ENCODE results near the gene GNAI2.
"Not testable (repeated sequence)": the region's sequence is repeated elsewhere in the genome, so short reads cannot be mapped to it uniquely, and the experiment has no call there.

Gene GNAI2

DNA sequence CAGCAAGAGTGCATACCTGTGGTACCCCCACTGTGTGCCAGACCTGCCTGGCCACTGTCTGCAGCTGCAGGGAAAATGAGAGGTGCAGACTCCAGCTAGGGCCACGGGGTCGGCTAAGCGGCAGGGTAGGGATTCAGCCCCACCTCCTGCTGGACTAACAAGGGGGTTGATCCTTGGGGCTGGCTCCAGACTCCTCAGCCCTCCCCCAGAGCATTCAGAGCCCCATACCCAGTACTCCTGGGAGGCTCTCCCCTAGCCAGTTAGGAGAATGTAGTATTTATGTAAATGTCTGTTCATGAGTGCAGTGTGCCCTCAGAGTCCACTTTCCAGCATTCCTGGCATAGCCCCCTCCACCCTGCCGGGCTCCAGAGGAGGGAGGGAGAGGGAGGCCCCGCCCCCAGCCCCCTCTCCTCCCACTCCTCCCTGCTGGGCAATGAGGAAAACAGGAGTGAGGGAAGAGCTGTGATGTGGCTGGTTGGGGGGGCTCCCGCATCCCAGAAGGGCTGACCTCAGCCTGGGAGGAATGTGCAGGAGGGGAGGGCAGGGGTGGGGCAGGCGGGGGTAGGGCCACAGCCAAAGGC, 28.5 kb downstream of the GNAI2 start:
- peak; percentile 80 for DNase-seq (ENCODE audit: low read depth)

DNA sequence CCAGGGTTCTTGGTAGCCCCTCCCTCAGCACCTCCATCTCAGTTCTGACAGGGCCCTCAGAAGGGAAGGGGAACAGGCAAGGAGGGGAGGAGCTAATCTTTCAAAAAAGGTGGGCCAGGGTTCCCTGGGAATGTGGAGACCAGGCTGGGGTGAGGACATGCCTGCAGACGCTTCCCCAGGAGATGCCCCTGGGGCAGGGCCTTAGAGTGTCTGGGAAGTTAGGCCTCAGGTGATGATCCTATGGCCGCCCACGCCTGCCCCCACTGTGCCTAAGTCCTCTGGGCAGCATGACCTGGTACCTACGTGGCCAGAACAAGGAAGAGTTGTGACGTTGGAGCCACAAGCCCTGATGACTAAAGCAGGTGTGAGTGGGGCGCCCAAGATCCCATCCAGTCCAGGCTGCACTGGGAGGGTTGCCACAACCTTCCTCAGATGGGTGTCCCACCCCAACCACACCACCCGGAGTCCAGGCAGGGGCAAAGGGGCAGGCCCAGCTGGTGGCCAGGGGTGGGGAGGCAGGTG, 29.0 kb downstream of the GNAI2 start:
- DNase-seq (ENCODE audit: low read depth): no peak

DNA sequence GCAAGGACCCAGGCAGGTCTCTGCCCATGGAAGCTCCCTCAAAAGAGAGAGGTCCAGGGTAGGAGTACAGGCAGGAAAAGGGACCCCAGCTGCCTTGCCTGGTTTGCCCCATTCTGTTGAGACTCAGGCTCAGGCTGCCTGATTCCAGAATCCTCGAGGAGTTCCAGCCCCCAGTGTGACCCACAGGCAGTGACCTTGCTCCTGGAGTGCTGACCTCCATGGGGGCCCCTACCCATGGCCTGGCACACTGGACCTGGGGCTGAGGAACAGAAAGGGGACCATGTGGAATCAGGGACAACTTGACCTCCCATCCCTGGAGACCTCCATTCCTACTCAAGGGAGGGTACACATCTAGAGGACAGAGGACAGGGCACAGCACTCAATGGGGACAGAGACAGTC, 29.6 kb downstream of the GNAI2 start:
- no peak for DNase-seq (ENCODE audit: low read depth)

DNA sequence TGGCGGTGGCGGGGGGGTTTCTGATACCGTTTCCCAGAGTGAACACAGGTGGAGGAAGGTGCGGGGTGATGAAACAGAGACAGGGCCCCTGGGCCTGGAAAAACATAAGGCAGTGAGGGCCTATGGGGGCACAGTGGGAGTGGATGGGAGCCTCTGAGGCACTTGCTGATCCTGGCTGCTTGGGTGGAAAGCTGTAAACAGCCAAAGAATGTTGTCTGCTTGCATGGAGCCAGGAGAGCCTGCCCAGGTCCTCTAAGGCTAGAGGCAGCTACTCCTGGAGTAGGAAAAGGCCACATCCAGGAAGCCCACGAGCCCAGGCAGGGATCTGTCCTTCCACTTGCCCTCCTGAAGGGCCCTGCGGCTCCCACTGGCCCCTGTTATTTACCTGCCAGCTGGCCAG, 30.0 kb downstream of the GNAI2 start:
- DNase-seq (ENCODE audit: low read depth): no peak

DNA sequence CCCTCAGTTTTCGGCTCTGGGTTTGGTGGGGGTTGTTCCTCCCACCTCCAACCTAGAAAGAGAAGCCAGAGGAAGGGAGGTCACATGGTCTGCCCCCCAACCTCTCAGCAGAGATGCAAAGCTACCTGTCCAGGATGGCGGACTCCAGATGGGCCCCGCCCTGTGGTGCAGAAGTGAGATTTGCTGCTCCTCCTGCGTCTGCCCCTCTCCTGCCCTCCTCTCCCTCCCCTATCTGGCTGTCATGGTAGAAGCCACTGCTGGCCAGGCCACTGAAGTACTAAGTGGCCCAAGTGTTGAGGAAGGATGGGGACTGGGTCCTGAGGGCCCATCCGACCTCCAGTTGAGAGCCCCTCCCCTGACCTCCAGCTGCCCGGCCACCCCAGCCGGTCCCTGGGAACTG, 30.8 kb downstream of the GNAI2 start:
- no peak for DNase-seq (ENCODE audit: low read depth)

DNA sequence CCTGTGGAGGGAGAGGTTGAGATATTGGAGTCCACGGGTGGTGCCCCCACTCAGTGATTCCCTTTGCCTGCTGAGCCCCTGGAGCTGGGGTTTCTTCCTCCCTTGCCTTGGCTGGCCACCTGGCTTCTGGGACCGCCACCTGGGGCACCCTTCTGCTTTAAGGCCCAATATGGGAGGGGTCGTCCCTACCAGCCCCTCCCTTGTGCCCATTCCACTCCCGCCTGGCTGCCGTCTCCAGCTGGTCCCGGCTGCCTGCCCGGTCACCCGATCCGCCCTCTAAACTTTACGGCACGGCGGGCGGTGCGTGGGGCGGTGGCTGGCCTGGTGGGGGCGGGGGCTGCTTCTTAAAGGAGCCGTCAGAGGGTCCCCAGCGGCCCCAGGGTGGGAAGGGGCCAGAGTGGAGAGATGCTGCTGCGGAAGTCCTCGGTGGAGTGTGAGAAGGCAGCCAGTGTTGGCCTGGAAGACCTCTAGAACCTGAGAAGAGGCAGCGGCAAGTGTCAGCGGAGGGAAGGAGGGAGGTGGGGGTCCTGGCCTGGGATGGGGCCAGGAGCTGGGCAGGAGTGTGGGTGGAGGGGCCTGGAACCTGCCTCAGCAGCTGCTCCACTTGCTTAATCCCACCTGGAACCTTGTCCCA, 31.4 kb downstream of the GNAI2 start:
- no peak for DNase-seq (ENCODE audit: low read depth)

DNA sequence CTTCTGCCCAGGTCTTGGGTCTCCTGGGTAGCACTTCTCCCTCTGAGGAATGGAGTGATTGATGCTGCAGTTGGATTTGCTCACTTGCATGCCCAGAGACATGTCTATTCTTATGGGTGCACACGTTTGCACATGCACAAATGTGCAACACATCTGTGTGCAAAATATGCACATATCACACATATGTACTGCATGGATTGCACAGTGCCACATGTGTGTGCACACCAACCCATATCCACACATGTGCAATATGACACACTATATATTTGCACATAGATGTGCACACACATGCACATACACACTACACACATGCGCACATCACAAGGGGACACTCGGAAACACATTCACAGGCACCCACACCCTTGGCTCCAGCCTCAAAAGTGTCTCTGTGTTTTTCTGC, 32.3 kb downstream of the GNAI2 start:
- DNase-seq (ENCODE audit: low read depth): no peak

DNA sequence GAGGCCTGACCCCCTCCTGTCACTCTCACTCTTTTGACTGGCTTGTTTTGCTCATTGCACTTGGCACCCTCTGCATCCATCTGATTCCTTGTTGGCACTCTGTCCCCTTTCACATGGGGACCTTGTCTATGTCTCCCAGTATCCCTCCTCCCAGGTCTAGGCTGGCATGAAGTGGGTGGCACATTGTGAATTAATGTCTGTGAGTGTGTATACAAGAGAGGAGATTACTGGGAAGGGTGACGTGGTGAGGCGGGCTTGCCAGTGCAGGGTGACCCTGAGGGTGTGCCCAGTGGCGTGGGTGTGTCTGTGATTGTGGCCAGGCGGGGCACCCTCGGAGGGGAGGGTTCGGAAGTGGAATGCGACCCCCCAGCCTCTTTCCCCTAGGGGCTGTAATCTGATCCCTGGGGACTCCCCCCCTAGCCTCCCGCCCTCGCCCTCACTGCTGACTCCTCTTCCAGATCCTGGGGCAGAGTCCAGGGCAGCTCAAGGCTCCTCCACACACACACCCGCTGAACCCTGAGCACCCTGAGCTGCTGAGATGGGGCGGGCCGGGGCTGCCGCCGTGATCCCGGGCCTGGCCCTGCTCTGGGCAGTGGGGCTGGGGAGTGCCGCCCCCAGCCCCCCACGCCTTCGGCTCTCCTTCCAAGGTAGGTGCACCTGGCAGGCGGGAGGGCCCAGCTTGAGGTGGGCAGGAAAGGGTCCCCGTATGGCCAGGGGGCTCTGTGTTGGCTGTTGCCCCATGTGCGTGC, 32.9 kb downstream of the GNAI2 start, which contains the start of gene SEMA3B:
Gene SEMA3B (plus strand): TSS at position 445 of the 749 bp plus-strand sequence. CDS start 94 bp downstream, at position 539.
- no peak for DNase-seq (ENCODE audit: low read depth)

DNA sequence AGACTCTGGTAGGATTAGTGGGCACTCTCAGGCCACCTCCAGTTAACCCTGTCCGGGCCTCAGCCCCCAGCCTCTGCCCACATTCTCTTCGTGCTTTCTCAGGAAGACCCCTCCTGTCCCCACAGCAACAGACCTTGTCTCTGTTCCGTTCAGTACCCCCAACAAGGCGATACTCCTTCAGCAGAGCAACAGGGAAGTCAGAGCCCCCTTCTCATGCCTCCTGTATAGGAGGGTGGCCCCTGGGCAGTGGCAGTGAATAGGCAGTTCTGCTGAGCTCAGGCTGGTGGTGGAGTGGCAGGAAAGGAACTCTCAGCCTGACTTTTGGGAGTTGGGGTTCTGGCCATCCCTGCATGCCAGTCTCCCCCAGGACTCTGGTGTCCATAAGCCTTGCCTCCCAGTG, 33.5 kb downstream of the GNAI2 start:
- DNase-seq (ENCODE audit: low read depth): no peak

DNA sequence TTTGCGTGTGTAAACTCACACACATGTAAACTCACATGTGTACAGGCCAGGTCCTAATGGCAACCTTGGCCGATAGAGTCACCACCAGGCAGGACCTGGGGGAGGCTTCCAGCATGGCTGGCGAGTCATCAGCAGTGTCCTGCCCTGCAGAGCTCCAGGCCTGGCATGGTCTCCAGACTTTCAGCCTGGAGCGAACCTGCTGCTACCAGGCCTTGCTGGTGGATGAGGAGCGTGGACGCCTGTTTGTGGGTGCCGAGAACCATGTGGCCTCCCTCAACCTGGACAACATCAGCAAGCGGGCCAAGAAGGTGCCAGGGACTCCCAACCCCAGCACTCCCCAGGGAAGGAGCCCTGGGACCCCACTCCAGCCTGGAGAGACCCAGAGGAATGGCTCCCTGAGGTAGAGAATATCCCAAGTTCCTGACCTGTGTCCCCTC, 34.0 kb downstream of the GNAI2 start:
- no peak for DNase-seq (ENCODE audit: low read depth)

DNA sequence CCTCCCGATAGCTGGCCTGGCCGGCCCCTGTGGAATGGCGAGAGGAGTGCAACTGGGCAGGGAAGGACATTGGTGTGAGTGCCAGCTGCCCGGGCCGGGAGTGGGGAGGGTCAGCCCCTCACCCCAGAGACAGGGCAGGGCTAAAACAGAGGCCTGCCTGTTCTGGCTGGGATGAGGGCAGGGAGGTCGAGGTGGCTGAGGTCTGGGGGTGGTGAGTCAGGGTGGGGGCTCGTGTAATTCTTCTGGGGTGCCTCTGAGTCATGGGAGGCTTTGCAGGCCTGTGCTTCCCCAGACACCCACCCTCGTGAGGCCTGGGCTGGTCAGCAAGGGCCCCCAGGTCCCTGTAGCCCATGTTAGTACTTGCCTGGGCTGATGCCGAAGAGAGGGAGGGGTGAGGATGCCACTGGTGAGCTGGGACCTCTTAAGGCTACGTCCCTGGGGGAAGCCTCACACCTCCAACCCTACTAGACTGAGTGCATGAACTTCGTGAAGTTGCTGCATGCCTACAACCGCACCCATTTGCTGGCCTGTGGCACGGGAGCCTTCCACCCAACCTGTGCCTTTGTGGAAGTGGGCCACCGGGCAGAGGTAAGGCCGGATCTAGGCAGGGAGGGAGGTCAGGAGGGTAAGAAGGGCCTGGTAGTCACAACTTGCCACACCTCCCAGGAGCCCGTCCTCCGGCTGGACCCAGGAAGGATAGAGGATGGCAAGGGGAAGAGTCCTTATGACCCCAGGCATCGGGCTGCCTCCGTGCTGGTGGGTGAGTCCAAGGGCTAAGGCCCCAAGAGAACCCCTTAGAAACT, 34.6 kb downstream of the GNAI2 start:
- DNase-seq (ENCODE audit: low read depth): no peak

DNA sequence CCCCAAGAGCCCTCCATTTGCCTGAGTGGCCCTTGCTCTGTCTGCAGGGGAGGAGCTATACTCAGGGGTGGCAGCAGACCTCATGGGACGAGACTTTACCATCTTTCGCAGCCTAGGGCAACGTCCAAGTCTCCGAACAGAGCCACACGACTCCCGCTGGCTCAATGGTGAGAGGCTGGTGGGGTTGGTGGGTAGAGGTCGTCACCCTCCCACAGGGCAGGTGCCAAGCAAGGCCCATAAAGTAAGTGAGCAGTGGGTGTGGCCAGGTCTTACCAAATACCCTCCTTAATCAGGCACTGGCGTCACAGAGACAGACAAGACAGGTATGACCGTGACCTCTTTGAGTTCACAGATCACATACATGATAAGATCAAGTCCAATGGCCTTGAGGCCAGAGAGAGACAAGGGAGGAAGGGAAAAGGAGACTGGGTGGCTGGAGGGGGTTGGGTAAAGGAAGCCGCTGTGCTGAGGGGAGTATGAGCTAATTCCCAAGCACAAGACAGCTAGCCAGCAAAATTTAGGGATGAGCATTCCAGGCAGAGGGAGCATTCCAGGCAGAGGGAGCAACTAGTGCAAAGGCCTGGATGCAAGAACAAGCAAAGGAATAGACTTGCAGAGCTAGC, 35.4 kb downstream of the GNAI2 start:
- DNase-seq (ENCODE audit: low read depth): no peak

DNA sequence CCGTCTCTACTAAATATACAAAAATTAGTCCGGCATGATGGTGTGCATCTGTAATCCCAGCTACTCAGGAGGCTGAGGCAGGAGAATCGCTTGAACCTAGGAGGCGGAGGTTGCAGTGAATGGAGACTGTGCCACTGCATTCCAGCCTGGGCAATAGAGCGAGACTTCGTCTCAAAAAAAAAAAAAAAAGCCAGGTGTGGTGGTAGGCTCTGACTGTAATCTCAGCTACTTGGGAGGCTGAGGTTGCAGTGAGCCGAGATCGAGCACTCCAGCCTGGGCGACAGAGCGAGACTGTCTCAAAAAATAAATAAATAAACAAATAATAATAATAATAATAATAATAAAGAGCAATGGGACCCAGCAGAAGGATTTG, 36.5 kb downstream of the GNAI2 start:
- DNase-seq (ENCODE audit: low read depth): not testable (repeated sequence)

DNA sequence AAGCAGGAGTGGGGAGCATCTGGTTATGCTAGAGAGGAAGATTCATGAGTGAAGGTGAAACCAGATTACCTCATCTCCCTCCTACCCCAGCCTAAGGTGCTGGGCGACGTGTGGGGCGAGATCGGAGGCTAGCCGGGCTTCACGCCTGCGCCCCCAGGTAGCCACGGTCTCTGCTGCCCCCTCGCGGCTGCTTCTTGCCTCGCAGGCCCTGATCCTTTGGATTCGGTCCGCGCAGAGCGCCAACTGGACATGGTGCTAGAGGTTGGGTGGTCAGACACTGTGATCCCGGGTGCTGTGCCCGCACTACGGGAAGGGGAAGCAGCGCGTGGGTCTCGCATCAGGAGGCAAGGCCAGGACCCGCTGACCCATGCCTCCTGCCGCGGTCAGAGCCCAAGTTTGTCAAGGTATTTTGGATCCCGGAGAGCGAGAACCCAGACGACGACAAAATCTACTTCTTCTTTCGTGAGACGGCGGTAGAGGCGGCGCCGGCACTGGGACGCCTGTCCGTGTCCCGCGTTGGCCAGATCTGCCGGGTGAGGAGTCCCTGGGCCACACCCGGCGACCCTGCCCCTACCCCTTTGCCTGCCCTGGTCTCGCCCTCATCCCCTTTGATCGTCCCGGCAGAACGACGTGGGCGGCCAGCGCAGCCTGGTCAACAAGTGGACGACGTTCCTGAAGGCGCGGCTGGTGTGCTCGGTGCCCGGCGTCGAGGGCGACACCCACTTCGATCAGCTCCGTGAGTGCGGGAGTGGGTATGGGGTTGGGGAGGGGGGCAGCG, 37.1 kb downstream of the GNAI2 start:
- DNase-seq (ENCODE audit: low read depth): no peak

DNA sequence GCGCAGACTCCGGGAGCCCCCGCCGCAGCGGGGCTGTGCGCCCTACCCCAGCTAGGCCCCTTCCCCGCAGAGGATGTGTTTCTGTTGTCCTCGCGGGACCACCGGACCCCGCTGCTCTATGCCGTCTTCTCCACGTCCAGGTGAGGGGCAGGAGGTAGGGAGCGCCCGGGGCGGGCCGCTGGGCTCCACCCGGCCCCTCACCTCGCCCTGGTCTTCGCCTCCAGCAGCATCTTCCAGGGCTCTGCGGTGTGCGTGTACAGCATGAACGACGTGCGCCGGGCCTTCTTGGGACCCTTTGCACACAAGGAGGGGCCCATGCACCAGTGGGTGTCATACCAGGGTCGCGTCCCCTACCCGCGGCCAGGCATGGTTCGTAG, 37.7 kb downstream of the GNAI2 start:
- no peak for DNase-seq (ENCODE audit: low read depth)

DNA sequence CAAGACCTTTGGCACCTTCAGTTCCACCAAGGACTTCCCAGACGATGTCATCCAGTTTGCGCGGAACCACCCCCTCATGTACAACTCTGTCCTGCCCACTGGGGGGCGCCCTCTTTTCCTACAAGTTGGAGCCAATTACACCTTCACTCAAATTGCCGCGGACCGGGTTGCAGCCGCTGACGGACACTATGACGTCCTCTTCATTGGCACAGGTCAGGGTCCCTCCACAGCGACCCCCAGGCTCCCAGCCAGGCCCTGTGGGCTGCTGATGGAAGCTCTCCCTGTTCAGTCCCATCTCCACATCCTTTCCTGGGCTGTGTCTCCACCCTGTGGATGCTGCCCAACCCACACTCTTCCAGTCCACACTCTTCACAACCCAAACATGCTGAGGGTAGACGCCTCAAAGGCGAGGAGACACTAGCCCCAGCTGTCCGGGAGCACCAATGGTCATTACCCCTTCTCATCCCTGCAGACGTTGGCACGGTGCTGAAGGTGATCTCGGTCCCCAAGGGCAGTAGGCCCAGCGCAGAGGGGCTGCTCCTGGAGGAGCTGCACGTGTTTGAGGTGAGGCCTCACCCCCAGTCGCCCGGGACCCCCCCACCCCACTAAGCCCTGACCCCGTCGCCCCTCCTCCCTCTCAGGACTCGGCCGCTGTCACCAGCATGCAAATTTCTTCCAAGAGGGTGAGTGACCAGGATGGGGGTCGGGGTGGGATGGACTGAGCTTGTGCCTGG, 38.5 kb downstream of the GNAI2 start:
- no peak for DNase-seq (ENCODE audit: low read depth)

DNA sequence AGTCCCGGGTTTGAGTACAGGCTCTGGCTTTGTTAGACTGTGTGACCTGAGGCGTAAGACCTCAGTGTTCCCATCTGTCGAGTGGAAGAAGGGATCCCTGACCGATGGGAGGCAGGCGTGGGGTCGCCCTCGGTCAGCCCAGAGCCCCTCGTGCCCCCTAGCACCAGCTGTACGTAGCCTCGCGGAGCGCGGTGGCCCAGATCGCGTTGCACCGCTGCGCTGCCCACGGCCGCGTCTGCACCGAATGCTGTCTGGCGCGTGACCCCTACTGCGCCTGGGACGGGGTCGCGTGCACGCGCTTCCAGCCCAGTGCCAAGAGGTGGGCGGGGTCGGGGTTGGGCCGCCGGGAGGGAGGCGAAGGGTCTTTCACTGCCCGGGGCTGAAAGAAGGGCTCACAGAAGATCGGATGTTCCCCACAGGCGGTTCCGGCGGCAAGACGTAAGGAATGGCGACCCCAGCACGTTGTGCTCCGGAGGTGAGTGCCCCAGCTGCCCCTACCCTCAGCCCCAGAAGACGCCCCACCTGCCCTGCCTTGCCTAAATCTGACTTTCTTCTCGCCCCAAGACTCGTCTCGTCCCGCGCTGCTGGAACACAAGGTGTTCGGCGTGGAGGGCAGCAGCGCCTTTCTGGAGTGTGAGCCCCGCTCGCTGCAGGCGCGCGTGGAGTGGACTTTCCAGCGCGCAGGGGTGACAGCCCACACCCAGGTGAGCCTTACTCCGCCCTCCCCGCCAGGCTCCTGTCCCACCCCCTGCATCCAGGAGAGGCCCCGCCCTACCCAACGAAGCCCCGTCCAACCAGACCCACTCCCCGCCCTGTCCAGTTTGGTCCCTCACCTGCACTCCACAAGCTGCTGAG, 39.4 kb downstream of the GNAI2 start:
- no peak for DNase-seq (ENCODE audit: low read depth)

DNA sequence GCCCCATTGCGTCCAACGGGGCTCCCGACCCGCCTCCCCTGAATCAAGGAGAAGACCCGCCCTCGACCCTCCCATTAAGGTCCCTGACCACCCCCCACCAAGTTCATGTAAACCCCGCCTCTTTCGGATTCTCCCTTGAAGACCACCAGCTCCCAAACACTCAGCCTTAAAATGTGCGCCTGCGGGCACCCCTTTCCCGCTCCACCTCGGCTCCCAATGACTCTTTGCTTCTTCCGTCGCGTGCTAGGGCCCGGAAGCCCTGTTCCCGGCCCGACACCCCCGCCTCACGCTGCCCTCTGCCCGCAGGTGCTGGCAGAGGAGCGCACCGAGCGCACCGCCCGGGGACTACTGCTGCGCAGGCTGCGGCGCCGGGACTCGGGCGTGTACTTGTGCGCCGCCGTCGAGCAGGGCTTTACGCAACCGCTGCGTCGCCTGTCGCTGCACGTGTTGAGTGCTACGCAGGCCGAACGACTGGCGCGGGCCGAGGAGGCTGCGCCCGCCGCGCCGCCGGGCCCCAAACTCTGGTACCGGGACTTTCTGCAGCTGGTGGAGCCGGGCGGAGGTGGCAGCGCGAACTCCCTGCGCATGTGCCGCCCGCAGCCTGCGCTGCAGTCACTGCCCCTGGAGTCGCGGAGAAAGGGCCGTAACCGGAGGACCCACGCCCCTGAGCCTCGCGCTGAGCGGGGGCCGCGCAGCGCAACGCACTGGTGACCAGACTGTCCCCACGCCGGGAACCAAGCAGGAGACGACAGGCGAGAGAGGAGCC, 40.2 kb downstream of the GNAI2 start:
- DNase-seq (ENCODE audit: low read depth): no peak

DNA sequence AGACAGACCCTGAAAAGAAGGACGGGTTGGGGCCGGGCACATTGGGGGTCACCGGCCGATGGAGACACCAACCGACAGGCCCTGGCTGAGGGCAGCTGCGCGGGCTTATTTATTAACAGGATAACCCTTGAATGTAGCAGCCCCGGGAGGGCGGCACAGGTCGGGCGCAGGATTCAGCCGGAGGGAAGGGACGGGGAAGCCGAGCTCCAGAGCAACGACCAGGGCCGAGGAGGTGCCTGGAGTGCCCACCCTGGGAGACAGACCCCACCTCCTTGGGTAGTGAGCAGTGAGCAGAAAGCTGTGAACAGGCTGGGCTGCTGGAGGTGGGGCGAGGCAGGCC, 40.7 kb downstream of the GNAI2 start:
- DNase-seq (ENCODE audit: low read depth): no peak

All from GM04503 (cell line).